RPMI7951 (cell line): ENCODE measurements around the gene SAFB. TPM values are rescaled to one million over a fixed set of nuclear protein-coding genes. Genes with fewer than 3 reads are reported as not detected.

ENCODE experiments used
- total RNA-seq: library from RNA; depleted of rRNA; stranded (reverse); fragments of >200 nt; shearing (Covaris generic); gene quantifications from 2 replicates; pipeline ENCODE4 v1.2.3, GENCODE V29; 2014; rRNA removed

Gene SAFB
- total RNA-seq, 1 experiment from 2014 or later, result 19.5 TPM

Other genes with a start within 250 kb of the SAFB start
- not detected in 2 replicates for gene ZNRF4, start 167.7 kb upstream of the SAFB start, total RNA-seq
- gene TINCR, start 55.1 kb upstream of the SAFB start, total RNA-seq, result 0.12 TPM in 1 of 2 replicates, not detected in the other
- gene SAFB2, start 307 bp upstream of the SAFB start, total RNA-seq, result 13.6 and 14.9 TPM in 2 replicates
- gene MICOS13, start 57.4 kb downstream of the SAFB start, total RNA-seq, result 67.8 and 68.8 TPM in 2 replicates
- 9.5 and 22.4 TPM in 2 replicates for gene HSD11B1L, start 57.9 kb downstream of the SAFB start, total RNA-seq
- 738 and 947 TPM in 2 replicates for gene RPL36, start 67.2 kb downstream of the SAFB start, total RNA-seq
- 34.6 and 38.2 TPM in 2 replicates for gene LONP1, start 97.1 kb downstream of the SAFB start, total RNA-seq
- gene CATSPERD, start 97.6 kb downstream of the SAFB start, total RNA-seq, result not detected in 2 replicates
- 0.48 and 0.68 TPM in 2 replicates for gene PRR22, start 161.7 kb downstream of the SAFB start, total RNA-seq
- gene DUS3L, start 168.1 kb downstream of the SAFB start, total RNA-seq, result 24.5 and 35.3 TPM in 2 replicates
- gene NRTN, start 182.0 kb downstream of the SAFB start, total RNA-seq, result not detected in 2 replicates
- not detected in 2 replicates for gene FUT6, start 216.6 kb downstream of the SAFB start, total RNA-seq
- gene FUT3, start 228.4 kb downstream of the SAFB start, total RNA-seq, result not detected in 2 replicates
- not detected in 2 replicates for gene FUT5, start 247.5 kb downstream of the SAFB start, total RNA-seq